PC-9 (cell line): ENCODE results near the gene NOP56. TPM values are rescaled to one million over a fixed set of nuclear protein-coding genes. Genes with fewer than 3 reads are reported as not detected.

Experiments
- BruUV-seq: library from RNA; stranded (reverse); fragments of 400-500 nt; replicated peaks from 2 replicates; lab custom pipeline; 2021; lab: Mats Ljungman, UMichigan
- CTCF ChIA-PET: fragments of 300-600 bp; sonication (Branson Sonifier 250); formaldehyde crosslinking; loops from one replicate; lab custom pipeline; 2022; ENCODE audit warnings: antibody characterized with exemption; lab: Charles Lee
- POLR2A ChIA-PET: fragments of 300-600 bp; sonication (Branson Sonifier 250); formaldehyde crosslinking; loops from one replicate; lab custom pipeline; 2022; ENCODE audit warnings: antibody characterized with exemption; ENCODE audit not compliant: unreplicated experiment; lab: Charles Lee
- DNase-seq, 2 experiments: peaks; one replicate each; pipeline versions ENCODE4 v3.0.0 to v3.0.0-alpha.2; 2015 to 2022; ENCODE audit warnings: mixed read lengths in 1 of 2
- H2AFZ ChIP-seq: fragments of 200-600 bp; sonication (generic); 2 replicates; pipeline ENCODE4 v1.8.1; 2017; ENCODE audit warnings: antibody characterized with exemption
- H3F3A ChIP-seq: fragments of 200-600 bp; sonication (generic); 2 replicates; pipeline ENCODE4 v1.8.1; 2017; ENCODE audit warnings: antibody characterized with exemption, mild to moderate bottlenecking, low read depth; ENCODE audit not compliant: insufficient read depth
- H3K27ac ChIP-seq: fragments of 200-600 bp; sonication (generic); 2 replicates; pipeline ENCODE4 v1.6.1; 2016; ENCODE audit warnings: mixed run types
- H3K27me3 ChIP-seq: fragments of 200-600 bp; sonication (generic); 2 replicates; pipeline ENCODE4 v1.6.1; 2016; ENCODE audit warnings: low read depth, mixed run types; ENCODE audit not compliant: insufficient read depth
- H3K36me3 ChIP-seq: fragments of 200-600 bp; sonication (generic); 2 replicates; pipeline ENCODE4 v1.6.1; 2016; ENCODE audit warnings: low read depth, mixed run types
- H3K4me1 ChIP-seq: fragments of 200-600 bp; sonication (generic); replicated peaks from 2 replicates; pipeline ENCODE4 v1.6.1; 2016; ENCODE audit warnings: mixed run types; ENCODE audit not compliant: insufficient read depth
- H3K4me2 ChIP-seq: fragments of 200-600 bp; sonication (generic); 2 replicates; pipeline ENCODE4 v1.6.1; 2017; ENCODE audit warnings: mixed run types
- H3K4me3 ChIP-seq: fragments of 200-600 bp; sonication (generic); 2 replicates; pipeline ENCODE4 v1.6.1; 2016; ENCODE audit warnings: mixed run types
- H3K79me2 ChIP-seq: fragments of 200-600 bp; sonication (generic); 2 replicates; pipeline ENCODE4 v1.6.1; 2017; ENCODE audit warnings: low read depth, mixed run types
- H3K9me2 ChIP-seq: fragments of 200-600 bp; sonication (generic); 2 replicates; pipeline ENCODE4 v1.8.1; 2017; ENCODE audit warnings: mild to moderate bottlenecking; ENCODE audit not compliant: insufficient read depth
- H3K9me3 ChIP-seq: fragments of 200-600 bp; sonication (generic); 2 replicates; pipeline ENCODE4 v1.8.1; 2016; ENCODE audit warnings: low read depth; ENCODE audit not compliant: insufficient read depth
- H4K20me1 ChIP-seq: fragments of 200-600 bp; sonication (generic); 2 replicates; pipeline ENCODE4 v1.8.1; 2017; ENCODE audit not compliant: insufficient read depth
- EZH2 ChIP-seq: fragments of 200-600 bp; sonication (generic); IDR thresholded peaks from 2 replicates; pipeline ENCODE4 v1.8.0; 2017; ENCODE audit warnings: antibody characterized with exemption, low read depth
- intact Hi-C: fragments of 100-400 bp; cut with micrococcal nuclease; formaldehyde crosslinking; loops from one replicate; pipeline ENCODE4 v1.10.0; 2022; ENCODE audit not compliant: unreplicated experiment
- total RNA-seq: library from RNA; stranded (reverse); gene quantifications from 2 replicates; pipeline ENCODE4 v1.2.3, GENCODE V29; 2021
- TF ChIP-seq, protein P1 (sequence below): fragments of 200-600 bp; sonication (generic); conservative IDR thresholded peaks from 2 replicates; pipeline ENCODE4 v1.6.1; 2017; ENCODE audit warnings: mixed run types, antibody characterized with exemption, mild to moderate bottlenecking, moderate library complexity

Gene NOP56
- total RNA-seq, 1 experiment from 2014 or later: 210 TPM

DNA sequence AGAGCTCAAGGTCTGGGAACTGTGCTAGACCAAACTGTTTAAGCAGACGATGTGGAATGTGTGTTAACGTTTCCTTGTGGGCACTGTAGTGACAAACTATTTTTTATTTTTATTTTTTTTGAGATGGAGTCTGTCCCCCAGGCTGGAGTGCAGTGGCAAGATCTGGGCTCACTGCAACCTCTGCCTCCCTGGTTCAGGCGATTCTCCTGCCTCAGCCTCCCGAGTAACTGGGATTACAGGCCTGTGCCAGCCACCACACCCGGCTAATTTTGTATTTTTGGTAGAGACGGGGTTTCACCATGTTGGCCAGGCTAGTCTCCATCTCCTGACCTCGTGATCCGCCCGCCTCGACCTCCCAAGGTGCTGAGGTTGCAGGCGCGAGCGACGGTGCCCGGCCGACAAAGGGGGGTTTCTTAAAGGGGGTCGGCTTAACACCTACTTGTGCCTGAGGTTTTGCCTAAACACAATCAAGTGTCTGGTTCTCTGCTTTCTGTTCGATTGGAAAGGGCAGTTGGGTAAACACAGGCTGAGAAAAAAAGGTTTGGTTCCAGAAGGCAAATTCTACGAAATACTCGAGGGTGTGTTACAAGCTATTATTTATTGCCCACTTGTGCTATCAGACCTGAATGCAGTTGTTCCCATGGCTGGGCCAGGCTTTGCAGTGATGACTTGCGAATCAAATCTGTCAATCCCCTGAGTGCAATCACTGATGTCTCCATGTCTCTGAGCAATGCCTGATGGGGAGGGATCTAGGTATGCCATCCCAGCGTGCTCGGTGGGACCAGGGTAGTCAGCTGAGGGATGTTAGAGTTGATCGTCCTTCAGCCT lies 1.3 kb downstream of the NOP56 start:
- H3F3A ChIP-seq: peaks cover 65% of the 10 kb centered on the region
- BruUV-seq: no TSS peak
- peaks cover 52% of the 10 kb centered on the region for H4K20me1 ChIP-seq
- peaks cover 66% of the 10 kb centered on the region for H3K79me2 ChIP-seq
- H2AFZ ChIP-seq: no peak overlapping the region
- H3K4me3 ChIP-seq: peak overlapping the region; percentile 94
- no peaks in the 10 kb centered on the region for H3K9me2 ChIP-seq
- H3K36me3 ChIP-seq: peaks cover 49% of the 10 kb centered on the region
- no peaks in the 10 kb centered on the region for H3K9me3 ChIP-seq
- intact Hi-C loops: no loop called here
- H3K4me2 ChIP-seq: peak overlapping the region; percentile 99
- CTCF ChIA-PET: no interaction called here
- no peak for DNase-seq
- TF ChIP-seq, protein P1, sequence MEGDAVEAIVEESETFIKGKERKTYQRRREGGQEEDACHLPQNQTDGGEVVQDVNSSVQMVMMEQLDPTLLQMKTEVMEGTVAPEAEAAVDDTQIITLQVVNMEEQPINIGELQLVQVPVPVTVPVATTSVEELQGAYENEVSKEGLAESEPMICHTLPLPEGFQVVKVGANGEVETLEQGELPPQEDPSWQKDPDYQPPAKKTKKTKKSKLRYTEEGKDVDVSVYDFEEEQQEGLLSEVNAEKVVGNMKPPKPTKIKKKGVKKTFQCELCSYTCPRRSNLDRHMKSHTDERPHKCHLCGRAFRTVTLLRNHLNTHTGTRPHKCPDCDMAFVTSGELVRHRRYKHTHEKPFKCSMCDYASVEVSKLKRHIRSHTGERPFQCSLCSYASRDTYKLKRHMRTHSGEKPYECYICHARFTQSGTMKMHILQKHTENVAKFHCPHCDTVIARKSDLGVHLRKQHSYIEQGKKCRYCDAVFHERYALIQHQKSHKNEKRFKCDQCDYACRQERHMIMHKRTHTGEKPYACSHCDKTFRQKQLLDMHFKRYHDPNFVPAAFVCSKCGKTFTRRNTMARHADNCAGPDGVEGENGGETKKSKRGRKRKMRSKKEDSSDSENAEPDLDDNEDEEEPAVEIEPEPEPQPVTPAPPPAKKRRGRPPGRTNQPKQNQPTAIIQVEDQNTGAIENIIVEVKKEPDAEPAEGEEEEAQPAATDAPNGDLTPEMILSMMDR: no peak
- TF ChIP-seq EZH2: no peak
- H3K4me1 ChIP-seq: peaks cover 22% of the 10 kb centered on the region
- H3K27ac ChIP-seq: peak overlapping the region; percentile 36
- POLR2A ChIA-PET: interaction anchor here (1.1 kb wide), 1 partner anchor 10 kb away, joined by 5 read pairs; the partner anchor contains the start of gene IDH3B
- no peaks in the 10 kb centered on the region for H3K27me3 ChIP-seq

DNA sequence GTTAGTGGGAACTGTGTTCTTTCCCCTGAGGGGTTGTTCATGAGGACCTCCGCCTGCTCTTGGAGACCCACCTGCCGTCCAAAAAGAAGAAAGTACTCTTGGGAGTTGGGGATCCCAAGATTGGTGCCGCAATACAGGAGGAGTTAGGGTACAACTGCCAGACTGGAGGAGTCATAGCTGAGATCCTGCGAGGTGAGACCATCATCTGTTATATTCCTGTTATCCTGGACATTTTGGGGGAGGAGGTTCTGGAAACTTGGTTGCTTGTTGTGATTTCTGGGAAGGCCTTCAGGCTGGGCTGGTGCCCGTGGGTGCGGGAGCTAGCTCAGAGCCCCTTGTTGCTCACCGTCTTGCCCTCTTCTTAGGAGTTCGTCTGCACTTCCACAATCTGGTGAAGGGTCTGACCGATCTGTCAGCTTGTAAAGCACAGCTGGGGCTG lies 2.0 kb downstream of the NOP56 start:
- TF ChIP-seq, protein P1: no peak
- no peak for TF ChIP-seq EZH2
- POLR2A ChIA-PET: no interaction called here
- H3K27ac ChIP-seq: peak overlapping the region; percentile 21; the same call in 1 of the 2 replicates
- H4K20me1 ChIP-seq: peaks cover 52% of the 10 kb centered on the region
- peak overlapping the region; percentile 94 for H3K4me3 ChIP-seq
- H3K27me3 ChIP-seq: no peaks in the 10 kb centered on the region
- peaks cover 22% of the 10 kb centered on the region for H3K4me1 ChIP-seq
- intact Hi-C loops: no loop called here
- no TSS peak for BruUV-seq
- H3K4me2 ChIP-seq: peak overlapping the region; percentile 99
- CTCF ChIA-PET: no interaction called here
- H3K79me2 ChIP-seq: peaks cover 66% of the 10 kb centered on the region
- H3K36me3 ChIP-seq: peaks cover 49% of the 10 kb centered on the region
- H2AFZ ChIP-seq: no peak overlapping the region
- no peak for DNase-seq
- H3K9me2 ChIP-seq: no peaks in the 10 kb centered on the region
- H3K9me3 ChIP-seq: no peaks in the 10 kb centered on the region
- H3F3A ChIP-seq: peaks cover 71% of the 10 kb centered on the region

DNA sequence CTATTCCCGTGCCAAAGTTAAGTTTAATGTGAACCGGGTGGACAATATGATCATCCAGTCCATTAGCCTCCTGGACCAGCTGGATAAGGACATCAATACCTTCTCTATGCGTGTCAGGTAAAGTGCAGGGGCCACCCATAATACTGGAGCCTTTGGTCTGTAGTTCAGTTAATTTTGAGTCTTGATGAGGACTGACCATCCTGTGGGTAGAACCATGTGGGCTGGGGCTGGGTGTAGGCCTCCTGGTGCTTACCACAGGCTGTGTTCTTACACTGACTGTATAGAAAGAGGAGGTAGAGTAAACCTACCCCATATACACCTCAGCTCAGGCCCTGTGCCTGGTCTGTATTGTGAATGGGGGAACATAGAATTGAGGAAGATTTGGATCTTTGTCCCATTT lies 2.4 kb downstream of the NOP56 start:
- CTCF ChIA-PET: no interaction called here
- peaks cover 22% of the 10 kb centered on the region for H3K4me1 ChIP-seq
- H3K4me3 ChIP-seq: peak overlapping the region; percentile 94; the same call in 1 of the 2 replicates
- POLR2A ChIA-PET: no interaction called here
- peaks cover 52% of the 10 kb centered on the region for H4K20me1 ChIP-seq
- TF ChIP-seq EZH2: no peak
- TF ChIP-seq, protein P1: no peak
- no peaks in the 10 kb centered on the region for H3K9me3 ChIP-seq
- H3K79me2 ChIP-seq: peaks cover 65% of the 10 kb centered on the region
- intact Hi-C loops: no loop called here
- peak overlapping the region; percentile 21; the same call in 1 of the 2 replicates for H3K27ac ChIP-seq
- no TSS peak for BruUV-seq
- peaks cover 49% of the 10 kb centered on the region for H3K36me3 ChIP-seq
- H3K9me2 ChIP-seq: no peaks in the 10 kb centered on the region
- no peak for DNase-seq
- H2AFZ ChIP-seq: no peak overlapping the region
- peak overlapping the region; percentile 99 for H3K4me2 ChIP-seq
- H3K27me3 ChIP-seq: no peaks in the 10 kb centered on the region
- peaks cover 72% of the 10 kb centered on the region for H3F3A ChIP-seq
